ENCODE results near the gene RHEB.

DNA sequence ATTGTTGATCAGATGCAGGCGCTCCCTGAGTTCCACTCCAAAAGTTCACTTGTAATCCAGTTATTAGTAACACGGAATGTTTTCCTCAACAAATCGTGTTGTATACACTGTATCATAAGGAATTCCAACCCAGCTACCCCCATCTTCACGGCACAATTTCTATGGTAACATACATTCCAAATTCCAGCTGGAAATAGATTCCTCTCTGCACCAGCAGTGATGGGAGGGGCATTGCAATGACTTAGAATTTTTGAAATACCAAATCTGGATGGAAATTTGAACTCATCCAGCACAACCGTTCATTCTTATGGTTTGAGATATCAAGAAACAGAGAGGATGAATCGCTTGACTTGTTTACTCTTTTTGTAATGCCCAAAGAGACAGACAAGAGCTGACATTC, 38.9 kb upstream of the RHEB start:
- TF ChIP-seq EZH2 (IDR thresholded peaks at IDR 0.05; ENCODE audit: borderline replicate concordance) = no peak
- TF ChIP-seq, protein P1, sequence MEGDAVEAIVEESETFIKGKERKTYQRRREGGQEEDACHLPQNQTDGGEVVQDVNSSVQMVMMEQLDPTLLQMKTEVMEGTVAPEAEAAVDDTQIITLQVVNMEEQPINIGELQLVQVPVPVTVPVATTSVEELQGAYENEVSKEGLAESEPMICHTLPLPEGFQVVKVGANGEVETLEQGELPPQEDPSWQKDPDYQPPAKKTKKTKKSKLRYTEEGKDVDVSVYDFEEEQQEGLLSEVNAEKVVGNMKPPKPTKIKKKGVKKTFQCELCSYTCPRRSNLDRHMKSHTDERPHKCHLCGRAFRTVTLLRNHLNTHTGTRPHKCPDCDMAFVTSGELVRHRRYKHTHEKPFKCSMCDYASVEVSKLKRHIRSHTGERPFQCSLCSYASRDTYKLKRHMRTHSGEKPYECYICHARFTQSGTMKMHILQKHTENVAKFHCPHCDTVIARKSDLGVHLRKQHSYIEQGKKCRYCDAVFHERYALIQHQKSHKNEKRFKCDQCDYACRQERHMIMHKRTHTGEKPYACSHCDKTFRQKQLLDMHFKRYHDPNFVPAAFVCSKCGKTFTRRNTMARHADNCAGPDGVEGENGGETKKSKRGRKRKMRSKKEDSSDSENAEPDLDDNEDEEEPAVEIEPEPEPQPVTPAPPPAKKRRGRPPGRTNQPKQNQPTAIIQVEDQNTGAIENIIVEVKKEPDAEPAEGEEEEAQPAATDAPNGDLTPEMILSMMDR (IDR thresholded peaks at IDR 0.05; ENCODE audit: poor library complexity) = no peak

Data from hepatocyte (in vitro differentiated cells).